Hypothalamus (tissue), 51 donors: Measurements from ENCODE around the gene C19orf12.

Source experiments
- DNase-seq, 51 donors: peaks; one replicate each; lab custom pipeline; 2025; lab: John Stamatoyannopoulos, UW

Gene C19orf12

DNA sequence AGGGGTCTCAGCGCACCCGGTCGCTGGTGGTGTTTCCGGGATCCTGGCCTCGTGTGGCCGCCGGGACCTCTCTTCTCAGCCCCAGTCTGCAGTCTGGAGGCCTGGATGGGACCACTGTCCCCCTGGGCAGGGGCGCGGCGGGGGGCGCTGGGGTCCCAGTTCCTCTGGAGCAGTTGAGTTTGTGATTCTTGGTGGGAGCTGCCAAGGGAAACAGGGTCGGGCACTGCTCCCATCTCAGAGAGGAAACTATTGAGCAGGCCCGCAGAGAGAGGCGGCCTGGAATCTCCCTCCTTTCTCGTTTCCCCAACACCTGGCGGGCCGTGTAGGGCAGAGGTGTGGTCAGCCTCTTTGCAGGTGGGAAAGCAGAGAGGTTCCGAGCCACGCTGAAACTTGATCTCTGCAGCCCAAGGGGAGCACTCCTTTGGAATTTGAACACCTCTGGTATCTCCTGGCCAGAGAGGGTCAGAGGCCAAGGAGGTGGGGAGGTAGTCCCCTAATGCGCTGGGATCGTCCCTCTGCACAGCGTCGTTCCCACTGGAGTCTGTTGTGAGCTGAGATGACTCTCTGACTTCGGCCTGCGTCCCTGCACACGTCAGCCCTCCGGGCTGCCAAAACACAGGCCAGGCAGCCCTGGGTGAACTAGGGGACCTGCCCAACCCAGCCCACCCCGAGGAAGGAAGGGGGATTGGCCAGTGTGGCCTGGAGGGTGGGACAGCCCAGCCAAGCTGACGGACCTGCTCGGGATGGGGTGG, 49.1 kb downstream of the C19orf12 start:
- peak in 6 of 51 donors; percentile 21 to 57 (median 40) for DNase-seq

DNA sequence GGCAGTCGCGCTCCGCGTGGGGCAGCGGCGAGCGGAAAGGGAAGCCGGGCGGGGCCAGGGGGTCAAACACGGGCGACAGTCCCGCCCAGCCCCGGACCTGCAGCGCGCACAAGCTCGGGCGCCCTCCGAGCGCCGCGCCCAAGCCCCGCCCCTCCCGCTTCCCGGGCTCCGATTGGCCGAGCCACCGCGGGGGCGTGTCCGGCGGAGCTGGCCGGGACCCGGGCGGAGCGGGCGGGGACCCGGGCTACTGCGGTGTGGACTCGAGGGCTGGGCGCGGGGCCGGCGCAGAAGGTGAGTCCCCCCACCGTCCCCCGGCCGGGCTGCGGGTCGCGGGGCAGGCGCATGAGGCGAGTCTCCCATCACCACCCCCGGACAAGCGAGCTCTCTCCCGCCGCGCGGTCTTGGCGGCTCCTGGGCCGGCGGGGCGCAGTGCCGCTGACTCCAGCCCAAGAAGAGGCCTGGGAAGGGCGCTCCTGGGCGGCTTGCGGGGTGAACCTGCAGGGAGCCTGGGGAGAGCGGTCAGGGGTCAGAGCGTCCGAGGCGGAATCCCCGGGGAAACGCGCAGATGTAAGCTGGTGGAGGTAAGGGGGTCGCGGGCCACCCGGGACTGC, 49.7 kb downstream of the C19orf12 start, which contains the start of gene PLEKHF1:
PLEKHF1 (plus strand) TSS at position 247 of the 611 bp plus-strand sequence. CDS start 8,379 bp downstream, outside the sequence.
- DNase-seq = peak in 50 of 51 donors; percentile 30 to 96 (median 82)

DNA sequence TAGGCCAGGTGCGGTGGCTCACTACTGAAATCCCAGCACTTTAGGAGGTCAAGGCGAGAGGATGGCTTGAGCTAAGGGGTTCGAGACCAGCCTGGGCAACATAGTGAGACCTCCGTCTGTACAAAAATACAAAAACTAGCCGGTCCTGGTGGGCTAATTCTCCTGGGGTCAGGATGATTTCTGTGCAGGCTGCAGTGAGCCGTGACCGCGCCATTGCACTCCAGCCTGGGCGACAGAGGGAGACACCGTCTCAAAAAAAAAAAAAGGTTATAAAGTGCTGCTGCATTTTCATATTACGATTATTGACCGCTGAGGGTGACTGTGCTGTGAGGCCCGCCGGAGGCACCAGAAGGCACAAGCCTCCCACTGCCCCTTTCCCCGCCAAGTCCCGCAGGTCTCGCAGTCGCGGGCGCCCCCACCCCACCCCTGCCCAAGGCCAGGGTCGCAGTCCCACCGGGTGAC, 50.3 kb downstream of the C19orf12 start:
- no peak for DNase-seq

DNA sequence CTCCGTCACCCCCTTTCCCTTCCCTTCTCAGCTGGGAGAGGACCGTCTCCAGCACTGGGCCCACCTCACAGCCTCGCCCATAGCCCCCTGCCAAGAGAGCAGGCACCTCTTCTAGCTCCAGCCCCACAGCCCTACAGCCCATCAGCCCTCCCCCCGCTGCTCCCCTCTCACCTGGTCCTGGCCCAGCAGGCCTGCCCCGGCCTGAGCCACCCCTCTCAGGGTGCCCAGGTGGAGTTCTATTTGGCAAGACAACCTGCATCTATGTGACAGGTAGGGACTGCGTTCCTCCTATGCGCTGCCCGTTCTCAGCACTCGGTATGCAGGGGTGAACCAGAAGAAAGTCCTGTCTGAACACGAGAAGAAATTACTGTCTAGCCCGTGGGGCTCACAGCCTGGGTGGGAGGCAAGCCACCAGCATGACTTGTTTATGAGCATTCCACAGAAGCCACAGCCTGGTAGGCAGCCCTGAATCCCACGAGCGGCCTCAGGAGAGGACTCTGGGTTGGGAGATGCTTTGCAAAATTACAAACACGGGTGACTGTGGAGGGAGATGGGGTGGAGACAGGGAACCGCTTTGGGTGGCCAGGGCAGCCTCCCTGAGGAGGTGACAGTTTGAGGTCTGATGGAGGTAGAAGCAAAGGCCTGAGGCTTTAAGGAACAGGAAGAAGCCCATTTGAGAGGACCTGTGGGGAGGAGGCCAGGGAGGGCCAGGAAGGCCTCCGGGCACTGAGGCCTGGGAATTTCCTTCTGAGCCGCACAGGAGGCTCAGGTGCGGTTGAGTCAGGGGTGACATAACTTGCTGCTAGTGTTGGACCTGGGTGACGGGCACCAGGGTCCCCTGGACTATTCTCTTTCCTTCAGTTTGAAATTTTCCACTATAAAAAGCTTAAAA, 51.0 kb downstream of the C19orf12 start:
- no peak for DNase-seq

DNA sequence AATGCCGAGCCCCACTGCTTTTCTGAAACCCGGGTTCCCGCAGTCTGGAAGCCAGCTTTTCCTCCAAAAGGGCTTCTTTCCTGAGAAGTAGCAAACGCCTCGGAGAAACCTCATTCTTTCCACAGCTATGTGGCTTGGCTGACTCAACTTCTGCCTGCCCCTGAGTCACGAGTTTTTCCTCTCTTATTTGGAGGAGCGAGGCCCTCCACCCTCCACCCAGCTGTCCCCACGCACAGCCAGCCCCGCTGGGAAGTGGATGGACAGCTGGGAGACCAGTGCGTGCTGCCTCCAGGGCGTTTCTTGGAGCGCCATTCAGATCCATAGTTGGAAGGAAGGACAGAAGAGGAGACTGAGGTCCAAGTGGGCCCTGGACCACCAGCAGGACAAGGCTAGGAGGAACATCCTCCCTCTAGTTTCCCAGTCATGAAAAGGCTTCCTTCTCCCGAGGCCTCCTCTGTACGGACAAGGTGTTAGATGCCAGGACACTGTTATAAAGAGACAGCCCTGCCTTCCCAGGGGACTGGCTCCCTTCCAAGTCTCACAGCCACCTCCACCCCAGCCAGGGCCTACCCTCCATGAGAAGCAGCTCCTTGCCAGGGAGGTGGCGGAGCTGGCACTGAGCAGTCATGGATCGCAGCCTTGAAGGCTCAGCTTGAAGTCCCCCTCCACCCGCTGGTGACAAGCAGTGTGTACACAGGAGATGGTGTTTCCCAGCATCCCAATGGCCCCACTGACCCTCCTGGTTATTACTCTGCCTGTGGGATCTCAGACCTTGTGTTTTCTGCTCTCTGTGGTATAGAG, 52.3 kb downstream of the C19orf12 start:
- DNase-seq = peak in 12 of 51 donors; percentile 26 to 66 (median 36)

DNA sequence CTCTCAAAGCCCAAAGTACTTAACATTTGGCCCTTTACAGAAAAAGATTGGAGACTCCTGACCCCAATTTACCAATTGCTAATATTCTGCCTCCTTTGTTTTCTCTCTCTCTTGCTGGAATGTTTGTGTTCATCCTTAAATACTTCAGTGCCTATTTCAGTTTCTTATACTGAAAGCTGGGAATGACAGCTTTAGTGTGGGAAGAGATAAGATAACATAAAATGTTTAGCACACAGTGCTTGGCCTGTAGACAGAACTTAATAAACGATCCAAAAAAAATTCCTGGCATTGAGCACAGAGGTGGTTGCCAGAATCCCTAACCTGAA, 52.8 kb downstream of the C19orf12 start:
- no peak for DNase-seq

DNA sequence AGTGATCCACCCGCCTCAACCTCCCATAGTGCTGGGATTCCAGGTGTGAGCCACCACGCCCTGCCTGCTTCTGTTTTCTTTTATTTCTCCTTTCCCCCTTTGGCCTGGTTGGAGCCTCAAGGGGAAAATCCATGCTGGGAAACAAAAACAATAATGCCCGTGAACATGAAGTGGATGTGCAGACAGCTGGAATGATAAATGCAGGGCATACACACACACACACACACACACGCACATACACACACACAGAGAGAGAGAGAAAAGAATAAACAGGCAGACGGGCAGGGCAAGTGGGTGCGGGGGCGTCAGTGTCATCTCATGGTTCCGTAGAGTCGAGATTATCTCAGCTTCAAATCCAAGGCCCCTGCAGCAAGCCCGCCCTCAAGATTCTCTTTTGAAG, 54.2 kb downstream of the C19orf12 start:
- DNase-seq = no peak

DNA sequence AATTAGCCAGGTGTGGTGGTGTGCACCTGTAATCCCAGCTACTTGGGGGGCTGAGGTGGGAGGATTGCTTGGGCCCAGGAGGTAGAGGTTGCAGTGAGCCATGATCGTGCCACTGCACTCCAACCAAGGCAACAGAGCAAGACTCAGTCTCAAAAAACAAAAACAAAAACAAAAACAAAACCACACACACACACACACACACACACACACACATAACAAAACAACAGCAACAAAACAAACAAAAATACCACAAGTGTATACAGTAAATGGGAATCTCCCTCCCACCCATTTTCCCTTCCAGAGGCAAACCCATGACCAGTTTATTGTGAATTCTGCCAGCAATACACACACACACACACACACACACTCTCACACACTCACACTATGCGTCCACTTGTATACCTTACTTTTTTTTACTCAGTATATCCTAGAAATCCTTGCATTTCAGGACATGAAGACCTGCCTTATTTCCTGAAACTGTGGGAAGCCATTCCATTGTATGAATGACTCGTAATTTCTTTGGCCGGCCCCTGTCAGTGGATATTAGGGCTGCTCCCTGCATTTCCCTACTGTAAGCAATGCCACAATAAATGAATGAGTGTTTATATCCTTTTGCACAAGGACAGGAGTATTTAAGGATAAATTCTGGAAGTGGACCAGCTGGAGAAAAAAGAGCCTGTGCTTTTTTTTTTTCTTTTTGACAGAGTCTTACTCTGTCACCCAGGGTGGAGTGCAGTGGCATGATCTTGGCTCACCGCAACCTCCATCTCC, 56.7 kb downstream of the C19orf12 start:
- no peak for DNase-seq

DNA sequence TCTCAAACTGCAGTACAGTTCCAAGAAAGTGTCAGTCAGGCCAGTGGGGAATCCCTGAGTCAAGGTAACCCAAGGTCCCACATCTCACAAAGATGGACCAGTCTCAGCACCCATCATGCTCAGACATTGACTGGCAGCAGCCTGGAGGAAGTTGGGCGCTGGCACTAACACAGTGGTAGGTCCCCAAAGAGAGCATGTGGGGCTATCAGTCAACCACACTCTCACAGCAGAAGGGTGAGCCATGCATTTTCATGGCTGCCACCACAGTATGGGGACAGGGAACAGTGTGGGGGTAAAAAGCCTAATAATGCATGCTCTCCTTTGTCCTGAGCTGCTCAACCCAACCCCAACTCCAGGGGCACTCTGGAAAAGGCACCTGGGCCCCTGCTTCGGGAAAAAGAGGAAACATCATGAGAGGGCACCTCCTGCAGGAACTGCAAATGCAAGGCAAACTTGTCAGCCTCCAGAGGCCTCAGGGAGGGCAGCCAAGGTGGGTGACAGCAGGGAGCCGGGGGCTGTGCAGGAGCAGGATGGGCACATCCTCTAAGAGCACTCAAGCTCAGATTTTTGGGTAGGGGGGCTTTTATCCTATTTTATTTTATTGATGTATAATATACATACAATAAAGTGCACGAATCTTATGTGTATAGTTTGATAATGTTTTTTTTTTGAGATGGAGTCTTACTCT, 59.3 kb downstream of the C19orf12 start:
- DNase-seq = no peak

DNA sequence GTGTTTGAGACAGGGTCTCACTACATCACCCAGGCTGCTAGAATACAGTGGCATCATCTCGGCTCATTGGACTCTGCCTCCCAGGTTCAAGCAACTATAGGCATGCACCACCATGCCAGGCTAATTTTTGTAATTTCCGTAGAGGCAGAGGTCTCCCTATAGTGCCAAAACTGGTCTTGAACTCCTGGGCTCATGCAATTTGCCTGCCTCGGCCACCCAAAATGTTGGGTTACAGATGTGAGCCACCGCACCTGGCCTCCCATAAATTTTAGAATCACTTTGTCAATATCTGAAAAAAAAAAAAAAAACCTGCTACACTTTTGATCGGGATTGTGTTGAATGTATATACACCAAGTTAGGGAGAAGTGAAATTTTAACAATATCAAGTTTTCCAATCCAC, 61.7 kb downstream of the C19orf12 start:
- DNase-seq = no peak

DNA sequence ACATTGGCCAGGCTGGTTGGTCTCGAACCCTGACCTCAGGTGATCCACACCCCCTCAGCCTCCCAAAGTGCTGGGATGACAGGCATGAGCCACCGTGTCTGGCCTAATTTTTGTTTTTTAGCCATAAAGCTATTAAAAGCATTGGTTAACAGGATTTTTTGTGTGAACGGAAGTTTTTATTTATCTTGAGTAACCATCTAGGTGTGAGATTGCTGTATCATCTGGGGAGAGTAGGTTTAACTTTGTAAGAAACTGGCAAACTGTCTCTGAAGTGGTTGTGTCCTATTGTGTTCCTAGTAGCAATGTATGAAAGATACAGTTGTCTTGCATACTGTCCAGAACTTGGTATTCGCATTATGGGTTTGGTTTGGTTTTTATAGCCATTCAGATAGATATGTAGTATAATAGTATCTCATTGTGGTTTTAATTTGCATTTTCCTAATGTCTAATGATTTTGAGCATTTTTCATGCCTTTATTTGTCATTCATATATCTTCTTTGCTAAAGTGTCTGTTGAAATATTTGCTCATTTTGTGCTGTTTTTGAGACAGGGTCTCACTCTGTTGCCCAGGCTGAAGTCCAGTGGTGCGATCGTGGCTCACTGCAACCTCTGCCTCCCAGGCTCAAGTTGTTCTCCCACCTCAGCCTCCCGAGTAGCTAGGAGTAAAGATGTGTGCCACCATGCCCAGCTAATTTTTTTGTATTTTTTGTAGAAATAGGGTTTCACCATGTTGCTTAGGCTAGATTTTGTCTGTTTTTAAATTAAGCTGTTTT, 63.3 kb downstream of the C19orf12 start:
- no peak for DNase-seq

DNA sequence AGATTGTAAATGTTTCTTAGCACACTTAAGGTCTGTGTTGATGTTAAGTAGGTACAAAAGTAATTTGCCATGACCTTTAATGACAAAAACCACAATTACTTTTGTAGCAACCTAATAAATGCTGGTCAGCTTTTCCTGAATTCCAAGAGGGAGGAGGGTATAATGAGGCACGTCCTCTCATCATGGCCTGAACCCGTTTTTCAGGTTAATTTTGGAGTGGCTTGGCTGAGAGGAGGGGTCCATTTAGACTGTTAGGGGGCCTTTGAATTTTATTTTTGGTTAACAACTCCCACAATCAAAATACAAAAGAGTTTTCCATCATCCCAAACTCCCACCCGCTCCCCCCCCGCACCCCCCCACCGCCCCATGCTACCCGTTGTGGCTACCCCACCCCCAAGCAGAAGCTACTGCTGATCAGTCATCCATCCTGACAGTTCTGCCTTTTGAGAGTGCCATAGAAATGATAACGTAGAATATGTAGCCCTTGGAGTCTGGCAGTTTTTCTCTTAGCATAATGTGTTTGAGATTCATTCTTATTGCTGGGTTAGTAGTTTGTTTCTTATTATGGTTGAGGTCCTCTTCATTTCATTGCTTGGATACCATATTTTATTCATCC, 64.2 kb downstream of the C19orf12 start:
- DNase-seq = no peak
